NT2/D1 (cell line): ENCODE results near the gene ZNF22.

Experiments
- YY1 ChIP-seq: IDR thresholded peaks from 2 replicates; pipeline ENCODE4 v1.6.1; 2011; ENCODE audit not compliant: insufficient read length, insufficient read depth
- ZNF274 ChIP-seq: IDR thresholded peaks from 2 replicates; pipeline ENCODE4 v1.6.1; 2011; ENCODE audit warnings: mild to moderate bottlenecking, low read depth, low read length

- TF ChIP-seq YY1 (no peak), ZNF274 (no peak)
Measured at GRCh38 chr10:44972874-44973306, 27.8 kb upstream of the ZNF22 start.
